NCI-H1092 (cell line): ENCODE data around the gene TUBE1.
"Not testable (repeated sequence)": the region's sequence is repeated elsewhere in the genome, so short reads cannot be mapped to it uniquely, and the experiment has no call there.

Experiments
- DNase-seq: peaks from one replicate; lab custom pipeline; 2025; lab: John Stamatoyannopoulos, UW

The TUBE1 gene, protein sequence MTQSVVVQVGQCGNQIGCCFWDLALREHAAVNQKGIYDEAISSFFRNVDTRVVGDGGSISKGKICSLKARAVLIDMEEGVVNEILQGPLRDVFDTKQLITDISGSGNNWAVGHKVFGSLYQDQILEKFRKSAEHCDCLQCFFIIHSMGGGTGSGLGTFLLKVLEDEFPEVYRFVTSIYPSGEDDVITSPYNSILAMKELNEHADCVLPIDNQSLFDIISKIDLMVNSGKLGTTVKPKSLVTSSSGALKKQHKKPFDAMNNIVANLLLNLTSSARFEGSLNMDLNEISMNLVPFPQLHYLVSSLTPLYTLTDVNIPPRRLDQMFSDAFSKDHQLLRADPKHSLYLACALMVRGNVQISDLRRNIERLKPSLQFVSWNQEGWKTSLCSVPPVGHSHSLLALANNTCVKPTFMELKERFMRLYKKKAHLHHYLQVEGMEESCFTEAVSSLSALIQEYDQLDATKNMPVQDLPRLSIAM

GRCh38 chr6:112087136-112087911, at the start of gene TUBE1, which contains the start of gene FAM229B:
Gene TUBE1 (minus strand): TSS chr6:112087482. CDS start chr6:112087434, 48 bp downstream.
Gene FAM229B (plus strand): TSS chr6:112087591. CDS start chr6:112099284, 11,693 bp downstream.
- DNase-seq, result peak; percentile 93

DNA sequence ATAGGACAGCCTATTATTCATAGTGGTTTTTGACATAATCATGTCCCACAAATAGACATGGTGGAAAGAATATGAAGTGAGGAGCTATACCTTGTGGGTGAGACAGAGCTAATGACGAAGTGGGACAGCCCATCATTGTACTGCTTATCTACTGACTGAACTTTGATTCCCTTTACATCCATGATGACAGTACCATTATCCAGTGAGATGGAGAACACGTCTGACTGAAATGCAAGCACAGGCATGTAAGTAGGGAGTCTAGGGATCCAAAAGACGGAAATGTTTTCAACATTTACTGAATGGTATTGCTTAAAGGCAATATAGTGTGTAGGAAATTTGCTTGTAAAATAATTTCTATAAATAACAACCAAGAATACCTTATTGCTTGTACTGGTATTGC, 43.6 kb upstream of the TUBE1 start:
- no peak for DNase-seq

GRCh38 chr6:112128208-112128607, 40.9 kb upstream of the TUBE1 start:
- no peak for DNase-seq

DNA sequence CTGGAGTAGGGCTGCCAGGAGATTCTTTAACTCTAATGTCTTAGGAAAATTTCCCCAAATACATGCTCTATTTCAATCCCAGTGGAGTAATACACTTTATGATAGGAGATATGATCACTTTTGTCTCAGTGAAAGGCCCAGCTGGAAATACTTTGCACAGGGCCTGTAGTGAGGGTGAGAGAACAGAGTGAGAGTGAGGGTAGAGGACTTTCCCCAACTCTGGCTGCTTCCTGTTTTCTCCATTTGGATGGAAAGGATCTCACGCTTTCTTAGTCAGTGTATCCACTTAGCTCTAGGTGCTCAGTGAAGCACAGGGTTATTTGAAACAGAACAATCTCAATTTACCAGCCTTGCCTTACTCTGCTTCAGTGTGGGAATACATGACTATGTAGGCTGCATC, 36.7 kb upstream of the TUBE1 start:
- no peak for DNase-seq

- no peak for DNase-seq
Measured at GRCh38 chr6:112122756-112123155, 35.5 kb upstream of the TUBE1 start.

- no peak for DNase-seq
Measured at GRCh38 chr6:112118034-112118433, 30.8 kb upstream of the TUBE1 start.

- no peak for DNase-seq
Measured at GRCh38 chr6:112117554-112117953, 30.3 kb upstream of the TUBE1 start.

- DNase-seq, result no peak
Measured at GRCh38 chr6:112116221-112116620, 28.9 kb upstream of the TUBE1 start.

GRCh38 chr6:112114577-112115223, 27.4 kb upstream of the TUBE1 start:
- DNase-seq, result no peak

GRCh38 chr6:112113918-112114317, 26.6 kb upstream of the TUBE1 start:
- no peak for DNase-seq

DNA sequence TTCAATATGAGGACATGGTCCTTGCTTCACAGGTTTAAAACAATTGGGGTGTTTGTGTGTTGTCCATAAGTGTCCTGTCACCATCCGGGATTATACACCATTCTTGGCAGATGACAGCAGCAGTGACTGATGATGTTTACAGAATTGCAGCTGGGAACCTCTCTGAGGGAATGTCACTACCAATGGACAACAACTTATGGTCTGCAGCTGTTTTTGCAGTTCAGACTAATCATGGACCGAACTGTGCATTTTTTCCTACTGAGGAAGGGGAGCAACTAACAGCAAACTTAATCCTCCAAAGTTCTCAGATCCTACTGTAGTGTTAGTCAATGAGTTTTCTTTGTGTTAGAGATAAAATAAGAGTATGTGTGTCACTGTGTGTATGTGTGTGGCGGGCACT, 26.1 kb upstream of the TUBE1 start:
- DNase-seq, result no peak

- no peak for DNase-seq
Measured at GRCh38 chr6:112109262-112109661, 22.0 kb upstream of the TUBE1 start.

DNA sequence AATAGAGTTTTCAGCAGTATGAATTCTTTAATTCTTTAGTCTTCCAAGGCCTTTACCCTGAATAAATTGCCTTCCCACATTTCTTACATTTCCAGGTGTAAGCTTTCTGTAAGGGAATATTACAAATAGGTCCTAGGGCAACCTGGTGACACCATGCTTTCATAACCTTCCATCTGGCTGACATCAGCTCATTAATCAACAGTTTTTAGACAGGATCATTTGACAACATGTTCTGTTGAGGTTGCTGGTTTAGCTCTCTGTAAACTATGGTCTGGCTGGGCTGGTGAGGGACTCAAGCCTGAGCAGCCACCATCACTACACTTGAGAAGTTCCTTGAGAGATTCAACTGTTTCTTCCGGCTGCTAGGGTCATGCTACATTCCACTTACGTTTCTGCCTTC, 19.3 kb upstream of the TUBE1 start:
- no peak for DNase-seq

DNA sequence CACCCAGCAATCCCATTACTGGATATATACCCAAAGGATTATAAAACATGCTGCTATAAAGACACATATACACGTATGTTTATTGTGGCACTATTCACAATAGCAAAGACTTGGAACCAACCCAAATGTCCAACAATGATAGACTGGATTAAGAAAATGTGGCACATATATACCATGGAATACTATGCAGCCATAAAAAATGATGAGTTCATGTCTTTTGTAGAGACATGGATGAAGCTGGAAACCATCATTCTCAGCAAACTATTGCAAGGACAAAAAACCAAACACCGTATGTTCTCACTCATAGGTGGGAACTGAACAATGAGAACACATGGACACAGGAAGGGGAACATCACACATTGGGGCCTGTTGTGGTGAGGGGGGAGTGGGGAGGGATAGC, 18.7 kb upstream of the TUBE1 start:
- not testable (repeated sequence) for DNase-seq

DNA sequence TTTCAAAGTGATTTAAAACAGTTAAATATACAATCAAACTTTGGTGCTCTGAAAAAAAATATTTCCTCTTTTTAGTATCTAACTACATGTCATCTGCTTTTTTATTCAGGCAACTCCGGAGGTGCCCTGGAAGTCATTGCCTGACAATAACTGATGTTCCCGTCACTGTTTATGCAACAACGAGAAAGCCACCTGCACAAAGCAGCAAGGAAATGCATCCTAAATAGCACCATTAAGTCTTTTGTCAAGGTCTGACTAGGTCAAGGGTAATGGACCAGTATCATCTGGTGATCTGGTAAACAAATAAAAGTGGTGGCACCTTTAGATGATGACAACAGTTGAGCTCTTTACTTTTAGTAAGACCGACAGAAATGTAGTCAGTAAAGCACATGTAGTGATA, 13.3 kb upstream of the TUBE1 start:
- DNase-seq, result no peak

- no peak for DNase-seq
Measured at GRCh38 chr6:112096901-112097300, 9.6 kb upstream of the TUBE1 start.

GRCh38 chr6:112087916-112088315, 634 bp upstream of the TUBE1 start:
- no peak for DNase-seq

DNA sequence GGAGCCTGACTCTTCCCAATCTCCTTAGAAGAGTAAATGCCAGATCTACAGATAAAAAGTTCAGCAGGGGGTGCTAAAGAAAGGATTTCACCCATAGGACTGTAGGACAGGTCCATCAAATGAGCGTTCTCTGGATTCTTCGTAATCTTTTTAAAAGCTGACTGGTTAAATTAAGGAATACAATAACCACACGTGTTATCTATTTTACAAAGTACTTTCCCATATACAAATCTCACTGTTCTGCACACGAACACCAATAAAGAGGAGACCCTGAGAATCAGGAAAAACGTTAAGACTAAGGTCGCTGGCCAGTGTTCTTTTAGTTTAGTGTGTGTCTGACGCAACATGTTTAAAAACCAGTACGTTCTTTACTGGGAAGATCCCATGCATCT, 542 bp downstream of the TUBE1 start:
- DNase-seq, result peak; percentile 0

DNA sequence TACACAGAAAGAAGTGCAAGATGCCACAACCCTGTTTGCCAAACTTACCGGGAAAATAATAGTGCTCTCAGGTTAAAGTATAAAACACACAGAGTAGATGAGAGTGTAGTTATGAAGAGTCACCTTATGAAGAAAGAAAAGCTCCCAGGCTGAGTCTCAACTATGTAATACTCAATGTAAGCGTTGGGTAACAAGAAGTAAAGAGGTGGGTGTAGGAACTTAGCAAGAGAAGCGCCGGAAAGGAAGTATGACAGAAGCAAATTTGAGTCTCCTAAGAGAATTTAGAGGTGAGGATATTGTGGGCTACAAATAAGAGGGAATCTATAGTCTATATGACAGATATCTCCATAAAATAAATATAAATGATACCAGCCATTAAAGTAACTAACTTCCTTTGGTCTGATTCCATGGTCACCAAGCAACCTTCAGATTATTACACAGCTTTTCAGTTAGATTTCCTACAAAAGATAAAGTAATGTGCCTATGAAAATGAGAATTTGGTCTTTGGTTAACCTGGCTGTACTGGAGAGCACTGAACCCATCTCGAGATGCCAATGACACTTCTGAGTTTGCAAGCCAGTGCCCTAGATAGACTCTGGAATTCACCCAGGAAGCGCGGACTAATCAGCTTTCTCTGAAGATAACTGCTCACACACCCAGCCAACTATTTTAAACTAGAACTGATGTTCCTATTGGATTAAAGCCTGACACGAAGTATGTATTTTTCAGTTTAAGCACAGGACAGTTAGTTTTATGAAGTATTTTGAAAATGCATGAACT, 1.8 kb downstream of the TUBE1 start:
- DNase-seq, result no peak

- no peak for DNase-seq
Measured at GRCh38 chr6:112081569-112081968, 5.7 kb downstream of the TUBE1 start.

GRCh38 chr6:112066606-112067005, 20.7 kb downstream of the TUBE1 start:
- no peak for DNase-seq
